Psoas muscle (tissue), 8 donors: ENCODE data around the gene NCAM1. TPM values are rescaled to one million over a fixed set of nuclear protein-coding genes. Genes with fewer than 3 reads are reported as not detected.
"Not testable (repeated sequence)": the region's sequence is repeated elsewhere in the genome, so short reads cannot be mapped to it uniquely, and the experiment has no call there.

Source experiments
- ATAC-seq, 4 donors: fragments of 200-7000 bp; cut with Tn5 transposase; one replicate each; pipeline ENCODE4 v1.9.1; 2020; ENCODE audit warnings: moderate library complexity in 3 of 4, mild to moderate bottlenecking in 2 of 4
- DNase-seq, 2 donors: peaks; one replicate each; pipeline ENCODE4 v3.0.0-alpha.2; 2020
- H3K27ac ChIP-seq: fragments of 200-600 bp; one replicate; pipeline ENCODE4 v1.8.0; 2022
- H3K27me3 ChIP-seq, 3 donors: fragments of 200-600 bp in 1 of 3; one replicate each; pipeline versions ENCODE4 v1.6.1 to v1.8.0; 2013 to 2022; ENCODE audit warnings: low read length in 2 of 3, mild to moderate bottlenecking in 2 of 3, moderate library complexity in 1 of 3; ENCODE audit not compliant: insufficient read depth in 3 of 3
- H3K36me3 ChIP-seq, 2 donors: fragments of 200-600 bp in 1 of 2; one replicate each; pipeline versions ENCODE4 v1.6.1 to v1.8.0; 2013 to 2022; ENCODE audit warnings: low read depth in 1 of 2, mild to moderate bottlenecking in 1 of 2, moderate library complexity in 1 of 2; ENCODE audit not compliant: insufficient read depth in 1 of 2
- H3K4me1 ChIP-seq: fragments of 200-600 bp; one replicate; pipeline ENCODE4 v1.8.0; 2022
- H3K4me3 ChIP-seq: fragments of 200-600 bp; one replicate; pipeline ENCODE4 v1.8.0; 2022; ENCODE audit warnings: mild to moderate bottlenecking
- H3K9me3 ChIP-seq: fragments of 200-600 bp; one replicate; pipeline ENCODE4 v1.8.0; 2022
- WGBS, 3 donors: extraction: QIAGEN DNeasy Blood & Tissue Kit; methylation state at CpG; one replicate each; pipeline versions ENCODE4 v1.1.6 to v1.1.7; 2013; 5-methylcytosine and 5-hydroxymethylcytosine counted together
- intact Hi-C, 2 donors: fragments of 100-400 bp; cut with DNase I; formaldehyde crosslinking; loops; one replicate each; pipeline versions ENCODE4 v1.11.0 to v1.14.2; 2022
- long read RNA-seq, 2 donors: library from polyadenylated mRNA; unstranded; transcript quantifications; one replicate each; pipeline ENCODE4 v2.0.0, GENCODE V29; 2021
- polyA plus RNA-seq, 3 donors: library from polyadenylated mRNA; stranded (reverse); fragments of 200-250 nt; gene quantifications; one replicate each; pipeline ENCODE4 v1.2.3, GENCODE V29; 2013
- total RNA-seq, 4 donors: library from RNA; stranded (reverse); fragmentation: NEBNext Ultra II Directional in 2 of 4; extraction: Animal tissue kit (Norgen Biotek cat#: 25700) in 2 of 4; gene quantifications; one replicate each; pipeline versions ENCODE4 v1.2.1 to v1.2.4, GENCODE V29; 2021 to 2023
- TF ChIP-seq, protein P1 (sequence below): fragments of 200-600 bp; IDR thresholded peaks from one replicate; pipeline ENCODE4 v1.8.0; 2022; ENCODE audit warnings: antibody characterized with exemption
- donor health status: healthy with polysubstance abuse.
- donor health status: DM: no; HTN: no; CAD: no; lungs with moderate emphysema.
- donor health status: Bipolar disorder and iron deficiency.
- donor health status: healthy.
- donor health status: DM: yes; HTN: yes; CAD: no.
- donor health status: DM: no; HTN: no; CAD: no.
- donor health status: DM: no; HTN: no; CAD: no.
- donor health status: DM: yes; HTN: yes; CAD: no.

NCAM1 gene
- 10 to 100 TPM in 2 of 4 donors, 1 to 10 TPM in 2; 3.0 to 50.3 (median 8.9) TPM for total RNA-seq
- 1 to 10 TPM; 1.3 to 2.2 (median 1.5) TPM for polyA plus RNA-seq
- long read RNA-seq, donor 1, result 0 reads
- long read RNA-seq, donor 2, result 0 reads

DNA sequence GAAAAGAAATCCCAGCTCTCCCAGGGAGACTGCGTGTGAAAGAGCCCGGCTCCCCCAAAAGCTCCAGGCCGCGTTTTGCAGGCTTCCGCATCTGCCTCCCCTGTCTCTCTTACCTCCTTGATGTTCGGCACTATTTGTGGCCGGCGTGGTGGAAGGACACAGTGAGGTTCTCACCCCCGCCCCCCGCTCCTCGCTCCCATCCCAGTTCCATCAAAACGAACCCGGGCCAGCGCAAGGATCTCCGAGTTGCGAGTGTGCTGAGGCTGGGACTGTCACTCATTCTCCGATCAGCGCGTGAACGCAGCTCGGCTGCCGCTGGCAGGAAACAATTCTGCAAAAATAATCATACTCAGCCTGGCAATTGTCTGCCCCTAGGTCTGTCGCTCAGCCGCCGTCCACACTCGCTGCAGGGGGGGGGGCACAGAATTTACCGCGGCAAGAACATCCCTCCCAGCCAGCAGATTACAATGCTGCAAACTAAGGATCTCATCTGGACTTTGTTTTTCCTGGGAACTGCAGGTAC lies at the start of gene NCAM1:
Gene NCAM1, plus strand, starts transcription at position 275 of the 523 bp plus-strand sequence.
- Histone ChIP-seq H3K36me3 (no peaks in the 10 kb centered on the region), H3K27ac (no peak within 1 kb of the TSS), H3K4me1 (no peaks in the 10 kb centered on the region), H3K27me3 (peaks cover 0 to 68% (median 18%) of the 10 kb centered on the region in 3 donors), H3K4me3 (peak within 1 kb of the TSS; percentile 65), H3K9me3 (no peaks in the 10 kb centered on the region)
- peak; percentile 37 to 68 (median 62) for ATAC-seq
- TF ChIP-seq, protein P1, sequence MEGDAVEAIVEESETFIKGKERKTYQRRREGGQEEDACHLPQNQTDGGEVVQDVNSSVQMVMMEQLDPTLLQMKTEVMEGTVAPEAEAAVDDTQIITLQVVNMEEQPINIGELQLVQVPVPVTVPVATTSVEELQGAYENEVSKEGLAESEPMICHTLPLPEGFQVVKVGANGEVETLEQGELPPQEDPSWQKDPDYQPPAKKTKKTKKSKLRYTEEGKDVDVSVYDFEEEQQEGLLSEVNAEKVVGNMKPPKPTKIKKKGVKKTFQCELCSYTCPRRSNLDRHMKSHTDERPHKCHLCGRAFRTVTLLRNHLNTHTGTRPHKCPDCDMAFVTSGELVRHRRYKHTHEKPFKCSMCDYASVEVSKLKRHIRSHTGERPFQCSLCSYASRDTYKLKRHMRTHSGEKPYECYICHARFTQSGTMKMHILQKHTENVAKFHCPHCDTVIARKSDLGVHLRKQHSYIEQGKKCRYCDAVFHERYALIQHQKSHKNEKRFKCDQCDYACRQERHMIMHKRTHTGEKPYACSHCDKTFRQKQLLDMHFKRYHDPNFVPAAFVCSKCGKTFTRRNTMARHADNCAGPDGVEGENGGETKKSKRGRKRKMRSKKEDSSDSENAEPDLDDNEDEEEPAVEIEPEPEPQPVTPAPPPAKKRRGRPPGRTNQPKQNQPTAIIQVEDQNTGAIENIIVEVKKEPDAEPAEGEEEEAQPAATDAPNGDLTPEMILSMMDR, result no peak
- intact Hi-C loops, result loop anchor here in 1 of 2 donors (10.0 kb wide), 2 partner anchors 324 to 376 kb away; no protein-coding TSS in a partner anchor
- DNase-seq, result peak; percentile 73 to 78
- 0 to 1% (median 1%) methylated on average over 28 of the region's 28 CpGs for WGBS, 3 donors

DNA sequence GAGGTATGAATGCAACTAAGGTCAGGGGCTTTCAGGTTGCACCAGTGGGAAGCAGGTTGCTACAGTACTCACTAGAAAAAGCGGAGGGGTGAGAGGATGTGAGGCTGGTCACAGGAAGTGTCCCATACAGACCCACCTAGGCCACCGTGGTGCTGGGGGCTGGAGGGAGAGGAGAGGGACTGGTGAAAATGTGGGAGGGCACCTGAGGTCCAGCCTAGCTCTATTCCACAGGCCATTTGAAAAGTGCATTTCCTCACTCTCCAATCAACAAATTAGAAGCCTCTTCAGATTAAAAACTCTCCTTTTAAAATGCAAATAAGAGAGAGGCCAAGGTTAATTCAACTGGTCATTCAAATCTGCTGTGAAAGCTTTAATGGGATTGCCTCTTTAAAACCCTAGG lies 38.6 kb upstream of the NCAM1 start:
- DNase-seq, result no peak
- TF ChIP-seq, protein P1, result no peak
- ATAC-seq, result no peak
- Histone ChIP-seq H3K27me3 (no peaks in the 10 kb centered on the region), H3K9me3 (no peaks in the 10 kb centered on the region), H3K36me3 (no peaks in the 10 kb centered on the region), H3K4me3 (no peak overlapping the region), H3K27ac (no peak overlapping the region), H3K4me1 (no peaks in the 10 kb centered on the region)
- WGBS, 3 donors, result 50 to 73% (median 64%) methylated on average over 2 of the region's 2 CpGs
- intact Hi-C loops, result no loop called here

DNA sequence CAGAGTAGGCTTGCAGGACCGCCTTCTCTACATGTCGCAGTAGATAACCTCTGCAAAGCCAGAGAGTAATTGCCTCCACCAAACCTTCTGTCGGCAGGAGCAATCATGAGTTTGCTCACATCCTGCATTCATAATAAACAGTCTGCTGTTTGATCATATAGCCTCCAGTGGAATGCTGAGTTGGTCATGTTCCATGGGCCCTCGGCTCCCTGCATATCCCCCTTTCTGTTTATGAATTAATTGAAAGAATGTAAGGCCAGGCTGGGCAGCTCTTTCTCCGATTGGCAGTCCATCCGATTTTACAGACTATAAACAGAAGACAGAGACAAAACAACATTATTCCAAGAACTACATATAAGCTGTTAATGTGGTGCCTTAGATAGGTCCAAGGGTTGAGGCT lies 36.4 kb upstream of the NCAM1 start:
- H3K4me3 ChIP-seq, H3K27me3 ChIP-seq, DNase-seq, H3K27ac ChIP-seq, H3K9me3 ChIP-seq, intact Hi-C loops, ATAC-seq, H3K4me1 ChIP-seq, H3K36me3 ChIP-seq: not testable (repeated sequence)
- 78 to 81% (median 79%) methylated on average over 6 of the region's 6 CpGs for WGBS, 3 donors

DNA sequence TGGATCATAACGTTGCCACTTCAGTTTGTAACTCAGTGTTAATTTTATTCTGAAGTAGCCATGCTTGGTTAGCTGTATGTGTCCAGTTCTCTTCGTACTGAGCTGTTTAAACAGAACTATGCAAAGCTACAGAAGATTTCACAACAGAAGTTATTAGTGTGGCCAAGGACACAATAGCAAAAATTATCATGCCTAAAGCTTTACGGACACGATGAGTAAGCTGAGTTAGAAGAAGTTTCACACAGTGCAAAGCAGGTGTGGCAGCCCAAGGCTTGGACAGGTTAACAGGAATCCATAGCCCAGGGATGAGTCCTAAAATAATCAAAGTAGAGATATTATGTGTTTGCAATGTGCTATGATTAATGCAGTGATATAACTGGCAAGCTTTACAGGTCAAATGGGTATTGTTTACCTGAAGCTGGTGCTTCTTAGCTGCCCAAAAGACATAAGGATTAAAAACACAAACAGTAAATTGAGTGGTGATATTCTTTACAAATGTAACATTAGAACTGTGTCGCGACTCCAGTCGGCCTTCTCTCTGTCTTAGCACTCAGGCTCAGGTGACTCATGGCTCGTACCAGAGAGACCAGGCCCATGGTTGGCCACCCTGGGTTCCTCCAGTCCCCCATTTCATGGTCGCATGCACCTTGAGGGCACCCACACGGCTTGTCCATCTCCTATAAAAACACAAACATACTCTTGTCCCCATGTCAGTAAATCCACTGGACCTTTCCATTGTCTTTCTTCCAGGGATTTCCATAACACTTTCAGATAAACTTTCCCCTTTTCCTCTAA lies 35.5 kb upstream of the NCAM1 start:
- Histone ChIP-seq H3K4me1 (no peaks in the 10 kb centered on the region), H3K4me3 (no peak overlapping the region), H3K27ac (no peak overlapping the region), H3K27me3 (no peaks in the 10 kb centered on the region), H3K9me3 (no peaks in the 10 kb centered on the region), H3K36me3 (no peaks in the 10 kb centered on the region)
- intact Hi-C loops, result no loop called here
- WGBS, 3 donors, result 76 to 79% (median 77%) methylated on average over 10 of the region's 10 CpGs
- DNase-seq, result no peak
- TF ChIP-seq, protein P1, result no peak
- no peak for ATAC-seq

DNA sequence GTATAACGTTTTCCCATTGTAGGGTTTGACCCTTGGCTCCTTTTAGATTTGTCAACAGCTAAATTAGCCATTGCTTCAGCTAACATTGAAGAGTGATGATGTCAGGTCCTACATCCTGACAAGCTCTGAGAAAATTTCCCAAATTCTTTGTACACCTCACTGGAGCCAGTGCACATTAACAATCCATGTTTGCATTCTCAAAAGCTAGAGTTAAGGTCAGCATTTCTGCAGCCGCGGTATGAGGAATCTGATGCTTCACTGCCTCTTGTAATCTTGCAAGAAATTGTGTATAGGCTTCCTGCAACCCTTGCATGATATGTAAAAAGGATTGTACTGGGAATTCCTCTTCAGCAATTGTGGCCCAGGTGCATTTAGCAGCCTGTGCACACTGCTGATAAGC lies 33.1 kb upstream of the NCAM1 start:
- Histone ChIP-seq H3K4me3 (no peak overlapping the region), H3K4me1 (no peaks in the 10 kb centered on the region), H3K27ac (no peak overlapping the region), H3K9me3 (no peaks in the 10 kb centered on the region), H3K27me3 (no peaks in the 10 kb centered on the region), H3K36me3 (no peaks in the 10 kb centered on the region)
- 63 to 68% (median 63%) methylated on average over 3 of the region's 3 CpGs for WGBS, 3 donors
- no peak for ATAC-seq
- TF ChIP-seq, protein P1, result no peak
- intact Hi-C loops, result no loop called here
- no peak for DNase-seq
